Endothelial cell of umbilical vein (primary cell): ENCODE data around the gene CDC37.

Source experiments
- EZH2 ChIP-seq: IDR thresholded peaks from 2 replicates; pipeline ENCODE4 v1.6.1; 2012; ENCODE audit warnings: borderline replicate concordance, low read depth, mild to moderate bottlenecking, moderate library complexity, low read length, inconsistent platforms; ENCODE audit not compliant: severe bottlenecking
- POLR2A ChIP-seq: IDR thresholded peaks from 2 replicates; pipeline ENCODE4 v1.6.1; 2012; ENCODE audit warnings: low read depth, mild to moderate bottlenecking, control low read depth, low read length
- TF ChIP-seq, protein P1 (sequence below), 2 donors: IDR thresholded peaks; 1 replicate in 1 of 2; 2 replicates in 1 of 2; pipeline ENCODE4 v1.5.1; 2011; ENCODE audit warnings: low read length in 2 of 2, mild to moderate bottlenecking in 2 of 2, moderate library complexity in 2 of 2, control low read depth in 1 of 2, inconsistent platforms in 1 of 2, low read depth in 1 of 2; ENCODE audit not compliant: insufficient read depth in 1 of 2; ENCODE audit errors: extremely low read depth in 1 of 2

DNA sequence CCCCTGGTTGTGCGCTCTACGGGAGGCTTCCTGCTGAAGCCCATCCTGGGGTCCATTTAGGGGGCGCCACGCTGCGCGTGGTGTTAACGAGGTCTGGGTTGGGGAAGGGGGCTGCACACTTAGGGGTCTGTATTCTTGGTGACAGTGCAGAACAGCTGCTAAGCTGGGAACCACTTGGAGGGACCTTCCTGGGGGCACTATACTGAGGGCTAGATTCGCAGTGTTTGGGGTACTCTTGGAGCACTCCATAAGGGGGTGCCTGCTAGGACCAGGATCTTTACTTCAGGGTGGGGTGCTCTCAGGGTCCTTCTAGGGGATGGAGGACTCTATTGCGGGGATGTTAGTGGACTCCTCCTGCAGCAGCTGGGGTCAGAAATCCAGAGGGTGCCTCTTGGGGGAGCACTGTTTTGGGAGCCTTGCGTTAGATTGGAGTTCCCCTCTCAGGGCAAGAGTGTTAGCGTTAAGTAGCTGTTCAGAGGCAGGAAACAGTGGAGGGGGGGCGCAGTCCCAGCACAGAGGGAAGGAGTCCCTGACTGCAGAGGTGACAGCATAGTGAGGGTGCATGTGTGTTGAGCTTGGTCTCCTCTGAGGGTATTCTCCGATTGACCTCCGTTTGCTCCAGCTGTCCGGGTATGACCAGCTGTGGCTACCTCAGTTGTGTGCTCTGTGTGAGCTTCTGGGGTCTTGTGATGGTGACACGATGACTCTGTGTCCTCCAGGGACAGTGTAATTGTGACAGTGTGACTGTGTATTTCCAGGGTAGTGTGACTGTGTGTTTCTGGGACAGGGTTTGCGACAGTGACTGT lies 18.1 kb upstream of the CDC37 start:
- TF ChIP-seq, protein P1, sequence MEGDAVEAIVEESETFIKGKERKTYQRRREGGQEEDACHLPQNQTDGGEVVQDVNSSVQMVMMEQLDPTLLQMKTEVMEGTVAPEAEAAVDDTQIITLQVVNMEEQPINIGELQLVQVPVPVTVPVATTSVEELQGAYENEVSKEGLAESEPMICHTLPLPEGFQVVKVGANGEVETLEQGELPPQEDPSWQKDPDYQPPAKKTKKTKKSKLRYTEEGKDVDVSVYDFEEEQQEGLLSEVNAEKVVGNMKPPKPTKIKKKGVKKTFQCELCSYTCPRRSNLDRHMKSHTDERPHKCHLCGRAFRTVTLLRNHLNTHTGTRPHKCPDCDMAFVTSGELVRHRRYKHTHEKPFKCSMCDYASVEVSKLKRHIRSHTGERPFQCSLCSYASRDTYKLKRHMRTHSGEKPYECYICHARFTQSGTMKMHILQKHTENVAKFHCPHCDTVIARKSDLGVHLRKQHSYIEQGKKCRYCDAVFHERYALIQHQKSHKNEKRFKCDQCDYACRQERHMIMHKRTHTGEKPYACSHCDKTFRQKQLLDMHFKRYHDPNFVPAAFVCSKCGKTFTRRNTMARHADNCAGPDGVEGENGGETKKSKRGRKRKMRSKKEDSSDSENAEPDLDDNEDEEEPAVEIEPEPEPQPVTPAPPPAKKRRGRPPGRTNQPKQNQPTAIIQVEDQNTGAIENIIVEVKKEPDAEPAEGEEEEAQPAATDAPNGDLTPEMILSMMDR (IDR thresholded peaks at IDR 0.05; ENCODE audit: extremely low read depth in 1 of 2, insufficient read depth in 1 of 2, low read depth in 1 of 2, low read length in 2 of 2) = peak in 1 of 2 donors; percentile 0
- no peak for TF ChIP-seq POLR2A
- no peak for TF ChIP-seq EZH2
